ENCODE measurements around the gene DCUN1D1. TPM values are rescaled to one million over a fixed set of nuclear protein-coding genes. Genes with fewer than 3 reads are reported as not detected.

Gene DCUN1D1
- total and polyA plus RNA-seq, 8 donors = 37.4 to 47.4 (median 41.0) TPM

DNA sequence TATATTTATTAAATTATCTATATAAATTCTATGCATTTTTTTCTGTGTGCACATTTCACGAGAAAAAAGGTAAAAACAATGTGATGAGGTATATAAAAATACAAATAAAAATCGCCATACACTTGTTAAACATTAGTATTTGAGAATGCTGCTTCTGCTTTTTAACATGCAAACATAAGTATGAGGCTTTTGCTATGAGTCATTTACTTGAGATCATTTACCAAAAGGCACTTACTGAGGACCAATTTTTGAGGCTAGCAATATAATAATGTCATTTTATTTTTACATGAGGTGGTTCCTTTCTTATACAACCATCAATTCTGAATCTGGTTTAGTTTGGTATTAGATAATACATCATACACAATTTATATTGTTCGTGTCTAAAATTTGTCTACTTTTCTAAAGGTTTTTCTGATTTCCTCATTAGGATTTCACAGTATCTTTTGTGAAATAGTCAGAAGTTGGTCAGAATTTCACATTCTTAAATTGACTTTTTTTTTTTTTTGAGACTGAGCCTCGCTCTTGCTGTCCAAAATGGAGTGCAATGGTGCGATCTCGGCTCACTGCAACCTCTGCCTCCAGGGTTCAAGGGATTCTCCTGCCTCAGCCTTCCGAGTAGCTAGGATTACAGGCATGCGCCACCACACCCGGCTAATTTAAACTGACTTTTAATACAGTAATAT is 25.6 kb downstream of the DCUN1D1 start:
- H3K27me3 ChIP-seq = no peaks in the 10 kb centered on the region
- TF ChIP-seq, protein P1, sequence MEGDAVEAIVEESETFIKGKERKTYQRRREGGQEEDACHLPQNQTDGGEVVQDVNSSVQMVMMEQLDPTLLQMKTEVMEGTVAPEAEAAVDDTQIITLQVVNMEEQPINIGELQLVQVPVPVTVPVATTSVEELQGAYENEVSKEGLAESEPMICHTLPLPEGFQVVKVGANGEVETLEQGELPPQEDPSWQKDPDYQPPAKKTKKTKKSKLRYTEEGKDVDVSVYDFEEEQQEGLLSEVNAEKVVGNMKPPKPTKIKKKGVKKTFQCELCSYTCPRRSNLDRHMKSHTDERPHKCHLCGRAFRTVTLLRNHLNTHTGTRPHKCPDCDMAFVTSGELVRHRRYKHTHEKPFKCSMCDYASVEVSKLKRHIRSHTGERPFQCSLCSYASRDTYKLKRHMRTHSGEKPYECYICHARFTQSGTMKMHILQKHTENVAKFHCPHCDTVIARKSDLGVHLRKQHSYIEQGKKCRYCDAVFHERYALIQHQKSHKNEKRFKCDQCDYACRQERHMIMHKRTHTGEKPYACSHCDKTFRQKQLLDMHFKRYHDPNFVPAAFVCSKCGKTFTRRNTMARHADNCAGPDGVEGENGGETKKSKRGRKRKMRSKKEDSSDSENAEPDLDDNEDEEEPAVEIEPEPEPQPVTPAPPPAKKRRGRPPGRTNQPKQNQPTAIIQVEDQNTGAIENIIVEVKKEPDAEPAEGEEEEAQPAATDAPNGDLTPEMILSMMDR (IDR thresholded peaks at IDR 0.05) = no peak
- peak; percentile 59 for ATAC-seq
- intact Hi-C loops (cut with DNase I) = no loop called here
- H3K4me3 ChIP-seq = no peak overlapping the region
- peak overlapping the region in 1 of 2 donors; percentile 49 for H3K27ac ChIP-seq
- no peaks in the 10 kb centered on the region for H3K9me3 ChIP-seq
- H3K4me1 ChIP-seq = peaks cover 0 to 8% of the 10 kb centered on the region in 2 donors
- no peak for DNase-seq
- peaks cover 0 to 24% of the 10 kb centered on the region in 2 donors for H3K36me3 ChIP-seq

- no peaks in the 10 kb centered on the region for H3K27me3 ChIP-seq
- no peak for DNase-seq
- no peaks in the 10 kb centered on the region for H3K9me3 ChIP-seq
- no peak for ATAC-seq
- no peak overlapping the region for H3K27ac ChIP-seq
- H3K4me3 ChIP-seq = no peak overlapping the region
- no peaks in the 10 kb centered on the region for H3K4me1 ChIP-seq
- intact Hi-C loops (cut with DNase I) = no loop called here
- peaks cover 0 to 48% of the 10 kb centered on the region in 2 donors for H3K36me3 ChIP-seq
- TF ChIP-seq, protein P1 (IDR thresholded peaks at IDR 0.05) = no peak
Observed at GRCh38 chr3:182949688-182950087, 30.6 kb downstream of the DCUN1D1 start.

GRCh38 chr3:182948305-182948704 is 32.0 kb downstream of the DCUN1D1 start:
- intact Hi-C loops (cut with DNase I) = no loop called here
- H3K36me3 ChIP-seq = peaks cover 0 to 53% of the 10 kb centered on the region in 2 donors
- no peaks in the 10 kb centered on the region for H3K27me3 ChIP-seq
- H3K9me3 ChIP-seq = no peaks in the 10 kb centered on the region
- H3K4me3 ChIP-seq = no peak overlapping the region
- no peak for ATAC-seq
- H3K27ac ChIP-seq = no peak overlapping the region
- no peaks in the 10 kb centered on the region for H3K4me1 ChIP-seq
- TF ChIP-seq, protein P1 (IDR thresholded peaks at IDR 0.05) = no peak
- DNase-seq = no peak

GRCh38 chr3:182947888-182948287 is 32.5 kb downstream of the DCUN1D1 start:
- Histone ChIP-seq H3K27me3 (no peaks in the 10 kb centered on the region), H3K4me1 (no peaks in the 10 kb centered on the region), H3K36me3 (peaks cover 0 to 50% of the 10 kb centered on the region in 2 donors), H3K4me3 (no peak overlapping the region), H3K27ac (no peak overlapping the region), H3K9me3 (no peaks in the 10 kb centered on the region)
- DNase-seq = no peak
- intact Hi-C loops (cut with DNase I) = no loop called here
- TF ChIP-seq, protein P1 (IDR thresholded peaks at IDR 0.05) = no peak
- ATAC-seq = peak; percentile 29

DNA sequence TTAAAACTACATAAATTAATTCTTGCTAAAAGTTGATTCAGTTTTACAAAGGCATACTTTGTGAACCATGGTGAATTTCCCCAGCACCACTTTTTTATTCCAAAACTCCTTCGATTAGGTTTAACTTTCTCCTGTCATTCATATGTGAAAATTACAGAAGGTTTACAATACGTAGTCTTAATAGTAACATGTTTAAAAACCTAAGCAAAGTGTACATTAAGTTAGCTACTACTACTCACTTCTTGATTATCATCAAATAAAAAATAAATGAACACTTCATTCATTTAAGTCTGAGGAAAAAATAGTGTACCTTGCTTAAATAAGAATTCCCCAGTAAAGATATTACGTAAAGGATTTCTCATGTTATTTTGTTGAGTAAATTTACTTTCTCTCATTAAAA is 38.6 kb downstream of the DCUN1D1 start:
- Histone ChIP-seq H3K27me3 (no peaks in the 10 kb centered on the region), H3K4me3 (no peak overlapping the region), H3K27ac (no peak overlapping the region), H3K36me3 (peaks cover 0 to 25% of the 10 kb centered on the region in 2 donors), H3K4me1 (no peaks in the 10 kb centered on the region), H3K9me3 (no peaks in the 10 kb centered on the region)
- no peak for ATAC-seq
- TF ChIP-seq, protein P1 (IDR thresholded peaks at IDR 0.05) = no peak
- intact Hi-C loops (cut with DNase I) = no loop called here
- no peak for DNase-seq

All from left lung (tissue), 10 donors.